HFF-Myc (cell line): Measurements from ENCODE around the gene PRDM7.

Experiments used
- DNase-seq: peaks from one replicate; pipeline ENCODE4 v3.0.0-alpha.2; 2011; ENCODE audit warnings: low read depth; ENCODE audit errors: extremely low read depth
- H3K4me3 ChIP-seq: replicated peaks from 2 replicates; pipeline ENCODE4 v1.5.1; 2011; ENCODE audit warnings: low read depth, mild to moderate bottlenecking, control low read depth, low read length
- TF ChIP-seq, protein P1 (sequence below): IDR thresholded peaks from 2 replicates; pipeline ENCODE4 v1.5.1; 2012; ENCODE audit warnings: mild to moderate bottlenecking, low read depth, low read length, control low read depth; ENCODE audit errors: missing control alignments

PRDM7 gene

GRCh38 chr16:90050969-90051368 lies 26.2 kb downstream of the PRDM7 start:
- TF ChIP-seq, protein P1, sequence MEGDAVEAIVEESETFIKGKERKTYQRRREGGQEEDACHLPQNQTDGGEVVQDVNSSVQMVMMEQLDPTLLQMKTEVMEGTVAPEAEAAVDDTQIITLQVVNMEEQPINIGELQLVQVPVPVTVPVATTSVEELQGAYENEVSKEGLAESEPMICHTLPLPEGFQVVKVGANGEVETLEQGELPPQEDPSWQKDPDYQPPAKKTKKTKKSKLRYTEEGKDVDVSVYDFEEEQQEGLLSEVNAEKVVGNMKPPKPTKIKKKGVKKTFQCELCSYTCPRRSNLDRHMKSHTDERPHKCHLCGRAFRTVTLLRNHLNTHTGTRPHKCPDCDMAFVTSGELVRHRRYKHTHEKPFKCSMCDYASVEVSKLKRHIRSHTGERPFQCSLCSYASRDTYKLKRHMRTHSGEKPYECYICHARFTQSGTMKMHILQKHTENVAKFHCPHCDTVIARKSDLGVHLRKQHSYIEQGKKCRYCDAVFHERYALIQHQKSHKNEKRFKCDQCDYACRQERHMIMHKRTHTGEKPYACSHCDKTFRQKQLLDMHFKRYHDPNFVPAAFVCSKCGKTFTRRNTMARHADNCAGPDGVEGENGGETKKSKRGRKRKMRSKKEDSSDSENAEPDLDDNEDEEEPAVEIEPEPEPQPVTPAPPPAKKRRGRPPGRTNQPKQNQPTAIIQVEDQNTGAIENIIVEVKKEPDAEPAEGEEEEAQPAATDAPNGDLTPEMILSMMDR: no peak
- H3K4me3 ChIP-seq: no peak overlapping the region
- no peak for DNase-seq

DNA sequence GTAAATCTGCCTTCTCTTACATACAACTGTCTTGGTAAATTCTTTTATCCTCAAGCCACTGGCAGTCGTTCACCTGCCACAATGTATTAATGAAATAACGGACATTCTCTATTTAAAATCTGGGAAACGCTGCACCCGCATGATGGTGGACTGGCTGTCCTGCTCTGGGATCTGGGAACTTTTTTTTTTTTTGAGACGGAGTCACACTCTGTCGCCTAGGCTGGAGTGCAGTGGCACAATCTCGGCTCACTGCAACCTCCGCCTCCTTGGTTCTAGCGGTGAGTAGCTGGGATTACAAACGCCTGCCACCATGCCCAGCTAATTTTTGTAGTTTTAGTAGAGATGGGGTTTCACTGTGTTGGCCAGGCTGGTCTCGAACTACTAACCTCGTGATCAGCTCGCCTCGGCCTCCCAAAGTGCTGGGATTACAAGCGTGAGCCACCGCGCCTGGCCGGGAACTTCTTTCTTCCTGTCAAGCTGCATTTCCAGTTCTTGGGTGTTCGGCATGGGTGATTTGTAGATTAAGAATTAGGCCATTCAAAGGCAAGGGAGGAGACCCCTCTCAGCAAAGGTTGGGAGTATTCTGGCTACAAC lies 28.3 kb downstream of the PRDM7 start:
- TF ChIP-seq, protein P1: no peak
- DNase-seq: no peak
- no peak overlapping the region for H3K4me3 ChIP-seq

DNA sequence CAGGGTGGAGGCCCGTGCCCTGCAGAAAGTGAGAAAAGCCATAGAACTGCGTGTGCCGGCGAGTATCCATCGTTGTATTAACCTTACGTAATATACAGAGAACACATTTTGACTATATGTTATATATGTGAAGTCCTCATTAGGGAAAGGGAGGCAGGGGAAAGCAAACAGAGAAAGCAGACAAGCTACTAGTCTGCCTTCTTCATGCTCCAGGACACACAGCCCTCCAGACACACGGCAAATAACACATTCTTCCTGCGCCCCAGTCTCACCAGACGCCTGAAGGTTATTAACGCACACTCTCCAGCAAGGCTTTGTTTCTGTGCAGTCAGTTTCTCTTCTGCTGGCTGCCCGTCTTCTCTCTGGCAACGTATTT lies 28.8 kb downstream of the PRDM7 start:
- H3K4me3 ChIP-seq: no peak overlapping the region
- no peak for DNase-seq
- TF ChIP-seq, protein P1: no peak

GRCh38 chr16:90047714-90048346 lies 29.3 kb downstream of the PRDM7 start:
- TF ChIP-seq, protein P1: no peak
- H3K4me3 ChIP-seq: no peak overlapping the region
- DNase-seq: no peak

- no peak for DNase-seq
- H3K4me3 ChIP-seq: peak overlapping the region; percentile 23; the same call in 1 of the 2 replicates
- TF ChIP-seq, protein P1: no peak
Observed at GRCh38 chr16:90046971-90047713, 30.0 kb downstream of the PRDM7 start.

- peak overlapping the region; percentile 23; the same call in 1 of the 2 replicates for H3K4me3 ChIP-seq
- TF ChIP-seq, protein P1: no peak
- DNase-seq: no peak
Observed at GRCh38 chr16:90046122-90046970, 30.8 kb downstream of the PRDM7 start.
